Measurements from ENCODE around the gene PRKAG2.
"Not testable (repeated sequence)": the region's sequence is repeated elsewhere in the genome, so short reads cannot be mapped to it uniquely, and the experiment has no call there.

Gene PRKAG2

GRCh38 chr7:151590850-151591771 lies 285.8 kb downstream of the PRKAG2 start:
- no peak for DNase-seq (ENCODE audit: low read depth in 2 of 2)

GRCh38 chr7:151590071-151590849 lies 286.7 kb downstream of the PRKAG2 start:
- DNase-seq (ENCODE audit: low read depth in 2 of 2): no peak

GRCh38 chr7:151588982-151589381 lies 287.9 kb downstream of the PRKAG2 start:
- no peak for DNase-seq (ENCODE audit: low read depth in 2 of 2)

- no peak for DNase-seq (ENCODE audit: low read depth in 2 of 2)
These were observed 290.2 kb downstream of the PRKAG2 start for GRCh38 chr7:151586531-151587260.

- DNase-seq (ENCODE audit: low read depth in 2 of 2): no peak
These were observed 291.0 kb downstream of the PRKAG2 start for GRCh38 chr7:151585744-151586393.

- DNase-seq (ENCODE audit: low read depth in 2 of 2): no peak
These were observed 295.2 kb downstream of the PRKAG2 start for GRCh38 chr7:151581741-151582140.

GRCh38 chr7:151579644-151580043 lies 297.3 kb downstream of the PRKAG2 start:
- DNase-seq (ENCODE audit: low read depth in 2 of 2): no peak

GRCh38 chr7:151575410-151575809 lies 301.5 kb downstream of the PRKAG2 start:
- no peak for DNase-seq (ENCODE audit: low read depth in 2 of 2)

GRCh38 chr7:151573046-151573445 lies 303.9 kb downstream of the PRKAG2 start:
- not testable (repeated sequence) for DNase-seq (ENCODE audit: low read depth in 2 of 2)

- DNase-seq (ENCODE audit: low read depth in 2 of 2): no peak
These were observed 304.8 kb downstream of the PRKAG2 start for GRCh38 chr7:151572136-151572535.

GRCh38 chr7:151571471-151571870 lies 305.4 kb downstream of the PRKAG2 start:
- no peak for DNase-seq (ENCODE audit: low read depth in 2 of 2)

- no peak for DNase-seq (ENCODE audit: low read depth in 2 of 2)
These were observed 306.5 kb downstream of the PRKAG2 start for GRCh38 chr7:151570366-151570915.

GRCh38 chr7:151568956-151569940 lies 307.7 kb downstream of the PRKAG2 start:
- no peak for DNase-seq (ENCODE audit: low read depth in 2 of 2)

GRCh38 chr7:151566897-151567320 lies 310.0 kb downstream of the PRKAG2 start:
- no peak for DNase-seq (ENCODE audit: low read depth in 2 of 2)

- no peak for DNase-seq (ENCODE audit: low read depth in 2 of 2)
These were observed 311.4 kb downstream of the PRKAG2 start for GRCh38 chr7:151565541-151565940.

- no peak for DNase-seq (ENCODE audit: low read depth in 2 of 2)
These were observed 316.7 kb downstream of the PRKAG2 start for GRCh38 chr7:151560243-151560642.

GRCh38 chr7:151559557-151560183 lies 317.2 kb downstream of the PRKAG2 start:
- no peak for DNase-seq (ENCODE audit: low read depth in 2 of 2)

- no peak for DNase-seq (ENCODE audit: low read depth in 2 of 2)
These were observed 318.3 kb downstream of the PRKAG2 start for GRCh38 chr7:151558575-151558974.

GRCh38 chr7:151556592-151556991 lies 320.3 kb downstream of the PRKAG2 start:
- no peak for DNase-seq (ENCODE audit: low read depth in 2 of 2)

All from stimulated activated CD8-positive, alpha-beta memory T cell treated with anti-CD3 and anti-CD28 coated beads, Interleukin-15, amount 100 ng/mL, for 48 hours (primary cell).